DMS 273 (cell line): Measurements from ENCODE around the gene CD180.

Source experiments
- DNase-seq: peaks from one replicate; lab custom pipeline; 2025; ENCODE audit not compliant: unreplicated experiment; lab: John Stamatoyannopoulos, UW

The CD180 gene

DNA sequence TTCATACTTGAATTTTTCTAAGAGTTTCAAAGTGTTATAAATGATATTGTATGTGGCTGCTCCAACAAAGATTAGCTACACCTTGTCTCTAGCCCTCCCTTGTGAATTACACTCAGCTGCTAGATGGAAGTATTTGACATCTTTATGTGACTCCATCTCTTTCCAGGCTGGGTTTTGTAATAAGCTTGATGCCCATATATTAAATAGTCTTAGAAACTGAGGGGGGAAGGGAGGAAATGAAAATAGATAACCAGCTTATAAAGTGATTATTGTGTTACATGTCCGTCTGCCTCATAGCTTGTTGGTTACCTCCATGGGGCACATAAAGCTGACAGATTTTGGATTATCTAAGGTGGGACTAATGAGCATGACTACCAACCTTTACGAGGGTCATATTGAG, 63.4 kb downstream of the CD180 start:
- no peak for DNase-seq

DNA sequence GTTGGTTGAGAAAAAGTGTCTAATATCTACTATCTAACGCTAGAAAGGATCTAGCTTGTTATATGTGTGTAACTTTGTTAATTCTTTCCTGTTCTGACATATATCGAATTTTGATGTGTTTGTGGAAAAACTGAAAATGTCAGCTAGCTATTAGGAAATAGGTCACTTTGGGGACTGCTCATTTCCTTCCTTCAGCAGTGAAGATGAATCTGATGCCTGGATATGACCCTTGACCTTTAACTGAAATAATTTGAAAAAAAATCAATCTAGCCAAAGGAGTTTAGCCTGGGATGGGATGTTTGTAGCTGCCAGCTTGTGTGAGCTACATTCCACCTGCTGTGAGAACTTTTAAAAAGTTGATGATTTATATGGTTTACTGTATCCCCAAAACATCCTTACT, 66.8 kb downstream of the CD180 start:
- DNase-seq: no peak
